Measurements from ENCODE around the gene YARS1. TPM values are rescaled to one million over a fixed set of nuclear protein-coding genes. Genes with fewer than 3 reads are reported as not detected.

Gene YARS1
- total RNA-seq, 4 donors from 2014 or later, result 23.9 to 54.5 (median 33.8) TPM

DNA sequence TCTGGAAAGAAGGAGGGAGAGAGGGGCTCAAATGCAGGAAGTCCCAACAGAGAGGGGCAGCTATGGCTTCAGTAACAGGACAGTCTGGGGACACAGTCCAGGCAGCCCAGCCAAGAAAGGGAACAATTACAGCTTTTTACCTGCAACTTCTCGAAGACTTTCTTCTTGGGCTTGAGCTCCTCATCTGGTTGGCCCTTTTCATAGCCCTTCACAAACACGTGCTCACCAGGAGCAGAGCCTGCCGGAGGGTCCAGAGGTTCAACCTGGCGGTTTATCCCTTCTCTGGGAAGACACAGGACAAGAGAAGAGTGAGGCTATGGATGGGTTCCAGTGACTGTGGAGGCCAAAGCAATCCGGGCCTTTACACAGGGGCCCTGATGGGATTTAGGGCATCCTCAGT, 37.9 kb downstream of the YARS1 start:
- Histone ChIP-seq H3K4me1 (no peaks in the 10 kb centered on the region), H3K27ac (no peak overlapping the region), H3K36me3 (peaks cover 0 to 48% (median 18%) of the 10 kb centered on the region in 4 donors), H3K27me3 (no peaks in the 10 kb centered on the region), H3K9me3 (no peaks in the 10 kb centered on the region), H3K4me3 (no peak overlapping the region)
- no peak for TF ChIP-seq EP300 (IDR thresholded peaks at IDR 0.05; ENCODE audit: low read depth)
- TF ChIP-seq POLR2AphosphoS5 (IDR thresholded peaks at IDR 0.05), result no peak
- TF ChIP-seq POLR2A (IDR thresholded peaks at IDR 0.05), result no peak
- no peak for TF ChIP-seq CTCF (IDR thresholded peaks at IDR 0.05)
- DNase-seq, result no peak
- in situ Hi-C loops (cut with MboI; ENCODE audit: low pct_ligation_motif_present in 1 of 4, low pct_unique_long_range_greater_than_20kb in 1 of 4, low sequenced_read_pairs in 3 of 4) (loop anchor here in 3 of 4 donors (10.0 to 25.0 kb wide), 2 partner anchors 64 to 267 kb away; no protein-coding TSS in a partner anchor), intact Hi-C loops (cut with DNase I; ENCODE audit: low total_unique reads) (no loop called here)
- 90 to 96% methylated on average over 2 to 5 of the region's 5 CpGs for WGBS, 2 donors (ENCODE audit: low coverage in 1 of 2)

- in situ Hi-C loops (cut with MboI; ENCODE audit: low pct_ligation_motif_present in 1 of 4, low pct_unique_long_range_greater_than_20kb in 1 of 4, low sequenced_read_pairs in 3 of 4), result loop anchor here in 3 of 4 donors (10.0 to 25.0 kb wide), 2 partner anchors 61 to 263 kb away; no protein-coding TSS in a partner anchor
Observed at GRCh38 chr1:32775640-32776337, 41.4 kb downstream of the YARS1 start.

GRCh38 chr1:32774950-32775634, 42.1 kb downstream of the YARS1 start:
- 56% methylated on average over 2 of the region's 2 CpGs; no CpG with 5 or more reads in 1 of the 2 donors for WGBS, 2 donors (ENCODE audit: low coverage in 1 of 2)
- Histone ChIP-seq H3K27me3 (no peaks in the 10 kb centered on the region), H3K4me3 (no peak overlapping the region), H3K9me3 (no peaks in the 10 kb centered on the region), H3K36me3 (peaks cover 0 to 19% (median 9%) of the 10 kb centered on the region in 4 donors), H3K27ac (peak overlapping the region in 2 of 4 donors; percentile 8 to 13), H3K4me1 (peaks cover 0 to 8% (median 2%) of the 10 kb centered on the region in 4 donors)
- TF ChIP-seq POLR2A (IDR thresholded peaks at IDR 0.05) (no peak), EP300 (IDR thresholded peaks at IDR 0.05; ENCODE audit: low read depth) (no peak), CTCF (IDR thresholded peaks at IDR 0.05) (no peak), POLR2AphosphoS5 (IDR thresholded peaks at IDR 0.05) (no peak)
- in situ Hi-C loops (cut with MboI; ENCODE audit: low pct_ligation_motif_present in 1 of 4, low pct_unique_long_range_greater_than_20kb in 1 of 4, low sequenced_read_pairs in 3 of 4), result loop anchor here in 3 of 4 donors (10.0 to 25.0 kb wide), 2 partner anchors 60 to 263 kb away; no protein-coding TSS in a partner anchor
- DNase-seq, result no peak
- intact Hi-C loops (cut with DNase I; ENCODE audit: low total_unique reads), result no loop called here

More at GRCh38 chr1:32775640-32776337, 41.4 kb downstream of the YARS1 start:
- no peak for DNase-seq
- Histone ChIP-seq H3K36me3 (peaks cover 0 to 25% (median 9%) of the 10 kb centered on the region in 4 donors), H3K27me3 (no peaks in the 10 kb centered on the region), H3K27ac (peak overlapping the region in 2 of 4 donors; percentile 8 to 13), H3K4me3 (no peak overlapping the region), H3K4me1 (peaks cover 0 to 8% (median 2%) of the 10 kb centered on the region in 4 donors), H3K9me3 (no peaks in the 10 kb centered on the region)
- WGBS, 2 donors (ENCODE audit: low coverage in 1 of 2), result 90% methylated on average over 13 of the region's 13 CpGs; no CpG with 5 or more reads in 1 of the 2 donors
- TF ChIP-seq POLR2A (IDR thresholded peaks at IDR 0.05), result no peak
- no peak for TF ChIP-seq EP300 (IDR thresholded peaks at IDR 0.05; ENCODE audit: low read depth)
- no peak for TF ChIP-seq CTCF (IDR thresholded peaks at IDR 0.05)
- TF ChIP-seq POLR2AphosphoS5 (IDR thresholded peaks at IDR 0.05), result peak in 1 of 3 donors; percentile 16
- intact Hi-C loops (cut with DNase I; ENCODE audit: low total_unique reads), result no loop called here

DNA sequence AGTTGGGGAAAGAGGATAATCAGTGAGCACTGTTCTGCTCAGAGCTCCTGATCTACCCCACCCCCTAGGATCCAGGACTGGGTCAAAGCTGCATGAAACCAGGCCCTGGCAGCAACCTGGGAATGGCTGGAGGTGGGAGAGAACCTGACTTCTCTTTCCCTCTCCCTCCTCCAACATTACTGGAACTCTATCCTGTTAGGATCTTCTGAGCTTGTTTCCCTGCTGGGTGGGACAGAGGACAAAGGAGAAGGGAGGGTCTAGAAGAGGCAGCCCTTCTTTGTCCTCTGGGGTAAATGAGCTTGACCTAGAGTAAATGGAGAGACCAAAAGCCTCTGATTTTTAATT, 42.7 kb downstream of the YARS1 start:
- peaks cover 0 to 8% (median 2%) of the 10 kb centered on the region in 4 donors for H3K4me1 ChIP-seq
- no peaks in the 10 kb centered on the region for H3K9me3 ChIP-seq
- H3K4me3 ChIP-seq, result no peak overlapping the region
- in situ Hi-C loops (cut with MboI; ENCODE audit: low pct_ligation_motif_present in 1 of 4, low pct_unique_long_range_greater_than_20kb in 1 of 4, low sequenced_read_pairs in 3 of 4), result loop anchor here in 2 of 4 donors (10.0 kb wide), 1 partner anchor 60 kb away; no protein-coding TSS in a partner anchor
- H3K36me3 ChIP-seq, result peaks cover 0 to 23% (median 6%) of the 10 kb centered on the region in 4 donors
- DNase-seq, result no peak
- H3K27me3 ChIP-seq, result no peaks in the 10 kb centered on the region
- intact Hi-C loops (cut with DNase I; ENCODE audit: low total_unique reads), result no loop called here
- no peak overlapping the region for H3K27ac ChIP-seq
- TF ChIP-seq POLR2AphosphoS5 (IDR thresholded peaks at IDR 0.05) (peak in 2 of 3 donors; percentile 6 to 9), EP300 (IDR thresholded peaks at IDR 0.05; ENCODE audit: low read depth) (no peak)

Measured in transverse colon (tissue), 4 donors.